Liver (tissue), 9 donors: ENCODE results near the gene UBE2K. TPM values are rescaled to one million over a fixed set of nuclear protein-coding genes. Genes with fewer than 3 reads are reported as not detected.
"Not testable (repeated sequence)": the region's sequence is repeated elsewhere in the genome, so short reads cannot be mapped to it uniquely, and the experiment has no call there.

Experiments
- DNase-seq: peaks from one replicate; pipeline ENCODE4 v3.0.0-alpha.2; 2017; ENCODE audit warnings: low spot score
- H3K27ac ChIP-seq, 2 donors: one replicate each; pipeline ENCODE4 v1.7.0; 2013; ENCODE audit warnings: inconsistent platforms in 2 of 2, low read length in 2 of 2, control low read depth in 1 of 2, low read depth in 1 of 2, mild to moderate bottlenecking in 1 of 2
- H3K27me3 ChIP-seq, 4 donors: one replicate each; pipeline versions ENCODE4 v1.6.1 to v1.7.0; 2013; ENCODE audit warnings: low read length in 3 of 4, inconsistent platforms in 1 of 4, mild to moderate bottlenecking in 1 of 4, moderate library complexity in 1 of 4; ENCODE audit not compliant: control insufficient read depth in 4 of 4, insufficient read depth in 4 of 4
- H3K36me3 ChIP-seq, 4 donors: one replicate each; pipeline versions ENCODE4 v1.6.1 to v1.7.0; 2013; ENCODE audit warnings: low read length in 3 of 4, mild to moderate bottlenecking in 3 of 4, low read depth in 1 of 4, moderate library complexity in 1 of 4; ENCODE audit not compliant: control insufficient read depth in 4 of 4, insufficient read depth in 3 of 4
- H3K4me1 ChIP-seq, 4 donors: one replicate each; pipeline versions ENCODE4 v1.6.1 to v1.7.0; 2013; ENCODE audit warnings: low read length in 3 of 4, mild to moderate bottlenecking in 3 of 4, moderate library complexity in 1 of 4; ENCODE audit not compliant: control insufficient read depth in 4 of 4, insufficient read depth in 4 of 4
- H3K4me3 ChIP-seq, 3 donors: one replicate each; pipeline versions ENCODE4 v1.6.1 to v1.7.0; 2013; ENCODE audit warnings: low read length in 3 of 3, control low read depth in 1 of 3, low read depth in 1 of 3, mild to moderate bottlenecking in 1 of 3
- H3K9ac ChIP-seq, 2 donors: one replicate each; pipeline ENCODE4 v1.7.0; 2013; ENCODE audit warnings: low read length in 2 of 2, mild to moderate bottlenecking in 2 of 2, moderate library complexity in 2 of 2, control low read depth in 1 of 2, low read depth in 1 of 2
- H3K9me3 ChIP-seq, 4 donors: one replicate each; pipeline versions ENCODE4 v1.6.1 to v1.7.0; 2013; ENCODE audit warnings: low read length in 3 of 4; ENCODE audit not compliant: control insufficient read depth in 4 of 4
- ATF3 ChIP-seq: IDR thresholded peaks from 2 replicates; pipeline ENCODE4 v1.6.1; 2016; ENCODE audit warnings: antibody characterized with exemption
- CTCF ChIP-seq: fragments of 150-350 bp; IDR thresholded peaks from 2 replicates; pipeline ENCODE4 v1.5.1; 2017; ENCODE audit warnings: improper control_type of control experiment, low read depth, low read length; ENCODE audit not compliant: missing input control
- EGR1 ChIP-seq, 2 donors: IDR thresholded peaks; 2 replicates each; pipeline ENCODE4 v1.6.1; 2016 to 2018; ENCODE audit warnings: antibody characterized with exemption in 2 of 2, low read depth in 2 of 2
- FOXA2 ChIP-seq: IDR thresholded peaks from 2 replicates; pipeline ENCODE4 v1.6.1; 2016; ENCODE audit warnings: antibody characterized with exemption
- GABPA ChIP-seq, 2 donors: IDR thresholded peaks in 1 of 2; conservative IDR thresholded peaks in 1 of 2; 2 replicates each; pipeline ENCODE4 v1.6.1; 2016; ENCODE audit warnings: antibody characterized with exemption in 2 of 2, mild to moderate bottlenecking in 1 of 2, moderate library complexity in 1 of 2
- HNF4G ChIP-seq: IDR thresholded peaks from 2 replicates; pipeline ENCODE4 v1.6.1; 2016; ENCODE audit warnings: antibody characterized with exemption
- JUND ChIP-seq, 2 donors: IDR thresholded peaks; 2 replicates each; pipeline ENCODE4 v1.6.1; 2016; ENCODE audit warnings: antibody characterized with exemption in 2 of 2
- NR2F2 ChIP-seq: IDR thresholded peaks from 2 replicates; pipeline ENCODE4 v1.6.1; 2016; ENCODE audit warnings: antibody characterized with exemption
- RAD21 ChIP-seq, 2 donors: IDR thresholded peaks; 2 replicates each; pipeline ENCODE4 v1.6.1; 2016; ENCODE audit warnings: antibody characterized with exemption in 2 of 2, mild to moderate bottlenecking in 2 of 2
- RXRA ChIP-seq, 2 donors: IDR thresholded peaks; 2 replicates each; pipeline ENCODE4 v1.6.1; 2017 to 2018; ENCODE audit warnings: antibody characterized with exemption in 2 of 2, mild to moderate bottlenecking in 1 of 2
- TAF1 ChIP-seq: conservative IDR thresholded peaks from 2 replicates; pipeline ENCODE4 v1.6.1; 2016; ENCODE audit warnings: antibody characterized with exemption, mild to moderate bottlenecking
- WGBS: extraction: QIAGEN DNeasy Blood & Tissue Kit; methylation state at CpG from one replicate; pipeline ENCODE4 v1.1.7; 2013; 5-methylcytosine and 5-hydroxymethylcytosine counted together
- polyA plus RNA-seq, 2 donors: library from polyadenylated mRNA; stranded (reverse) in 1 of 2; unstranded in 1 of 2; fragments of 200-250 nt in 1 of 2; fragments of >200 nt in 1 of 2; fragmentation: Nextera tagmentation in 1 of 2; extraction: Ambion mirVana in 1 of 2; gene quantifications; one replicate each; pipeline versions ENCODE4 v1.2.1 to v1.2.3, GENCODE V29; 2013 to 2015
- total RNA-seq, 2 donors: library from RNA; depleted of rRNA; stranded (reverse); fragments of >200 nt; gene quantifications; one replicate each; pipeline ENCODE4 v1.2.3, GENCODE V29; 2014
- donor health status: healthy.
- donor health status: healthy.
- donor health status: healthy.
- donor health status: healthy.
- donor health status: healthy.

UBE2K gene
- total and polyA plus RNA-seq, 4 donors, result 21.5 to 45.3 (median 26.0) TPM

- no peak for TF ChIP-seq EGR1 (IDR thresholded peaks at IDR 0.05; ENCODE audit: low read depth in 2 of 2)
Measured at GRCh38 chr4:39808231-39808749, 110.4 kb downstream of the UBE2K start (continued).

DNA sequence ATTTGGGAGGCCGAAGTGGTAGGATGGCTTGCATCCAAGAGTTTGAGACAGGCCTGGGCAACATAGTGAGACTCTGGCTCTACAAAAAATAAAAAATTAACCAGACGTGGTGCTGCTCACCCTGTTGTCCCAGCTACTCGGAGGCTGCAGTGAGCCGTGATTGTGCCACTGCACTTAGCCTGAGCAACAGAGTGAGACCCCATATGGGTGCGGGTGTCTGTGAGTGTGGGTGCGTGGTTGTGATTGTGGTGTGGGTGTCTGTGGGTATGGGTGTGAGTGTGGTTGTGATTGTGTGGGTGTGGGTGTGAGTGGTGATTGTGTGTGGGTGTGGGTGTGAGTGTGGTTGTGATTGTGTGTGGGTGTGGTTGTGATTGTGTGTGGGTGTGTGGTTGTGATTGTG, 114.6 kb downstream of the UBE2K start:
- Histone ChIP-seq H3K27me3 (no peaks in the 10 kb centered on the region), H3K4me1 (no peaks in the 10 kb centered on the region), H3K9me3 (no peaks in the 10 kb centered on the region), H3K27ac (no peak overlapping the region), H3K4me3 (no peak overlapping the region), H3K36me3 (no peaks in the 10 kb centered on the region), H3K9ac (no peak overlapping the region)
- TF ChIP-seq ATF3, result no peak
- no peak for TF ChIP-seq NR2F2
- no peak for TF ChIP-seq JUND (IDR thresholded peaks at IDR 0.05)
- TF ChIP-seq RXRA (IDR thresholded peaks at IDR 0.05), result no peak
- TF ChIP-seq GABPA (IDR thresholded peaks at IDR 0.05 in 1 of 2, conservative IDR thresholded peaks at IDR 0.05 in 1 of 2), result no peak
- TF ChIP-seq RAD21 (IDR thresholded peaks at IDR 0.05), result no peak
- no peak for TF ChIP-seq CTCF
- TF ChIP-seq FOXA2, result no peak
- TF ChIP-seq HNF4G, result no peak
- no peak for TF ChIP-seq TAF1
- DNase-seq, result no peak
- WGBS, result 68% methylated on average over 6 of the region's 6 CpGs

DNA sequence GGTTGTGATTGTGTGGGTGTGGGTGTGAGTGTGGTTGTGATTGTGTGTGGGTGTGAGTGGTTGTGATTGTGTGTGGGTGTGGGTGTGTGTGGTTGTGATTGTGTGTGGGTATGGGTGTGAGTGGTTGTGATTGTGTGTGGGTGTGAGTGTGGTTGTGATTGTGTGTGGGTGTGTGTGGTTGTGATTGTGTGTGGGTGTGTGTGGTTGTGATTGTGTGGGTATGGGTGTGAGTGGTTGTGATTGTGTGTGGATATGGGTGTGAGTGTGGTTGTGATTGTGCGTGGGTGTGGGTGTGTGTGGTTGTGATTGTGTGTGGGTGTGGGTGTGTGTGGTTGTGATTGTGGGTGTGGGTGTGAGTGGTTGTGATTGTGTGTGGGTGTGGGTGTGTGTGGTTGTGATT, 115.1 kb downstream of the UBE2K start:
- H3K27me3 ChIP-seq, H3K4me1 ChIP-seq, H3K4me3 ChIP-seq, H3K9me3 ChIP-seq, H3K9ac ChIP-seq, H3K27ac ChIP-seq, DNase-seq, H3K36me3 ChIP-seq: not testable (repeated sequence)
- WGBS, result 0% methylated on average over 1 of the region's 1 CpG

DNA sequence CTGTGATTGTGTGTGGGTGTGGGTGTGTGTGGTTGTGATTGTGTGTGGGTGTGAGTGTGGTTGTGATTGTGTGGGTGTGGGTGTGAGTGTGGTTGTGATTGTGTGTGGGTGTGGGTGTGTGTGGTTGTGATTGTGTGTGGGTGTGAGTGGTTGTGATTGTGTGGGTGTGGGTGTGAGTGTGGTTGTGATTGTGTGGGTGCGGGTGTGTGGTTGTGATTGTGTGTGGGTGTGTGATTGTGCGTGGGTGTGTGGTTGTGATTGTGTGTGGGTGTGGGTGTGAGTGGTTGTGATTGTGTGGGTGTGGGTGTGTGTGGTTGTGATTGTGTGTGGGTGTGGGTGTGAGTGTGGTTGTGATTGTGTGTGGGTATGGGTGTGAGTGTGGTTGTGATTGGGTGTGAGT, 115.8 kb downstream of the UBE2K start:
- not testable (repeated sequence) for DNase-seq, H3K9ac ChIP-seq, H3K27ac ChIP-seq, H3K4me3 ChIP-seq, H3K27me3 ChIP-seq, H3K36me3 ChIP-seq, H3K4me1 ChIP-seq, H3K9me3 ChIP-seq
- 24% methylated on average over 2 of the region's 2 CpGs for WGBS
